ENCODE measurements around the gene SH3BP5L.
A peak's percentile ranks its signal among the peaks of the same experiment; 100 is the strongest.

Gene SH3BP5L

DNA sequence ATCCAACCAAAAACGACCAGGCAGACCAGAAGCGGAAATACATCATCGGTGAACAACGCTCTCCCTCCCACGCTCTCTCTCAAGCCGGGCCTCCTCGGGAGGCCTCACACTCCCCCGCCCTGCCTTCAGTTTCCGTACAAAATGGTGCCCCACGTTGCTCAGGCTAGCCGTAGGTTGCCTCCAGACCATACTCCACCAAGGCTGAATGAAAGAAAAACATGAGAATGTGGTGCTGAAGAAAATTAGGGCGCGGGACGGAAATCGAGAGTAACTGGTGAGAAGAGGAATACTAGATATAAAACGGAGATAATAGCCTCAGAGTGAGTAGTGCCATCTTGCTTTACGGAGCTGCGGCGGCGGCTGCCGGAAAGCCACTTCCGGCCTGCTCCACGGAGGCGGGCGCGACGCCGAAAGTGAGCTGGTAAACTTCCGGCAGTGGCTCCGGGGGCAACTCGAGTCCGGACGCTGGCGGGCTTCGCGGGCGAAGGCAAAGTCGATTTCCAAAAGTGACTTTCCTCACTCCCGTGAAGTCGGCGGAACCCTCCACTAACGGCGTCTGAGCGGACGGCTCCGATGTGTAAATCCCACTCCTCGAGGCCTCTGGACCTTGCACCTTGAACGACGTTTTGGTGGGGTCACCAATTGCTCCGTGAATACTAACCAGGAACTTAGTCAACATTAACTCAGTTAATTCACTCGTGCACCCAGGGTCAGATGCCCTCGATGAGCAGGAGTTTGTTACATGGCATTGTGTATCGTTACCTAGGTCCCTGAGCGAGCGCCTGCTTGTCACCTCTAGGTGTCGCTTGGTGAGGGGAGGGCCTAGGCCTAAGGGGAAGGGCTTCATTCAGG lies at the start of gene SH3BP5L:
Gene SH3BP5L, minus strand, starts transcription at position 7 of the 852 bp plus-strand sequence. CDS start 980 bp downstream, outside the sequence.
- DNase-seq (ENCODE audit: low read depth) = peak; percentile 97

DNA sequence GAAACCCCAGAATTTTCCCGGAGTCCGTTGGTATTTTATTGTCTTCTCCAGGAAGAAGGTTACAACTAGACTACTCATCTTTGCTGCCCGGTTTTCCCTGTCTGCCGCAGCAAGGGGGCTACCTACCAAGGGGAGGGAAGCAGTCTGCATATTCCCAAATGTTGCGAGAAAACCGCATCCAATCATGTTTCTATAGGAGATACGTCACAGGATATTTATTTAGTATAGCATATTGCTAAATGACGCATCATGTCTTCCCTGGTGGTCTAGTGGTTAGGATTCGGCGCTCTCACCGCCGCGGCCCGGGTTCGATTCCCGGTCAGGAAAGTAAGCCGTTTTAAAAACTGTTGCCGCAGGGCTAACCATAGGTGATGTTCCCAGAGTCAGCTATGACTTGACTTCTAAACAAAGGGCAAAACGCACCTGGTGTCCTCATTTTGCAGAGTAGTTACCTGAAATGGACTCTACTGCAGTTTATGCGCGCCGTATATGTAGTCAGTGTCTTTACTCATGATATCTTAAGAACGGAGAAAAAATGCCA lies 48.3 kb upstream of the SH3BP5L start:
- no peak for DNase-seq (ENCODE audit: low read depth)

DNA sequence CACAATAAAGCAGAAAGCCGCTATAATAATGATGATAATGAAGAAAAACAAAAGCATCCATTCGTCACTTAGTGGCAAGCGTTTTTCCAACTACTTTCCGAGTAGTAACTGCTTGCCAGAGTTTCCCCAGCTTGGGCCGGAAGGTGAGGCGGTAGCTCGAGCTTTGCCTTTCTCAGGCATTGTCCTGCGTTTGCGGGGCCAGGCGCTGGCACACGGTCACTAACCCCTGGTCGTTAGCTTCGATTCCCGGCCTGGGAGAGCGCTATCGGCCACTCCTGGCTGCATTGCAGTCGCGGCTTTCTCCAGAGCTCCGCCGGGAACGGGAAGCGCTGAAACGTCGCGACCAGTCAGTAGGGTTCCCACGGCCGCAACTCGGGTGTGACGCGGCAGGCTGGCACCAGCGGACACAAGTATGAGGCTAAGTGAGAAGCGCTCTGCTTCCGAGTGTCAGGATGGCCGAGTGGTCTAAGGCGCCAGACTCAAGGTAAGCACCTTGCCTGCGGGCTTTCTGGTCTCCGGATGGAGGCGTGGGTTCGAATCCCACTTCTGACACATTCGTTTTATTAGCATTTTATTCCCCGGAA lies 47.8 kb upstream of the SH3BP5L start:
- DNase-seq (ENCODE audit: low read depth) = peak; percentile 97

DNA sequence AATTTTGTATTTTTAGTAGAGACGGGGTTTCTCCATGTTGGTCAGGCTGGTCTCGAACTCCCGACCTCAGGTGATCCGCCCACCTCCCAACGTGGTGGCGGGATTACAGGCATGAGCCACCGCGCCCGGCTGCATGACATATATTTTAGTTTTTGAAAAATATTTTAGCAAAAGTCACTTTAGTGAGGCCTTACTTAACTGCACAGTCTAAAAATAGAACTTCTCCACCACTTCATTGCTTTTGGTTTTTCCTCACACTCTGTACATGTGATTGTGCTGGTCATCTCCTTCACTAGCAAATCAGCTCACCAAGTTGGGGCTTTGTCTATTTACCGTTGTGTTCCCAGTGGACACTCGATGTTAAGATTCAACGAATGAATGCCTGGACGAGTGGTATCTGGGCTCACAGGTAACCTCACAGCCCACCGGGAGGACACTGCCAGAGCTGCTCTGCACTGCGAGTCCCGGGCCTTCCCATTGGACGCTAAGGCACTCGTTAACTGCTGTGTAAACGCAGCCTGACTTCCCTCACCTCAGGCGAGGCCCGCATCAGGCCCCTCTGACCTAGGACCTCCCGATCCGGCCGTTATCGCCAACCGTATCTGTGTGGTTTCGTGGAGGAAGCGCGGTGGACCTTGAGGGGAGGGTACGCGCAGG lies 47.2 kb upstream of the SH3BP5L start:
- peak; percentile 74 for DNase-seq (ENCODE audit: low read depth)

DNA sequence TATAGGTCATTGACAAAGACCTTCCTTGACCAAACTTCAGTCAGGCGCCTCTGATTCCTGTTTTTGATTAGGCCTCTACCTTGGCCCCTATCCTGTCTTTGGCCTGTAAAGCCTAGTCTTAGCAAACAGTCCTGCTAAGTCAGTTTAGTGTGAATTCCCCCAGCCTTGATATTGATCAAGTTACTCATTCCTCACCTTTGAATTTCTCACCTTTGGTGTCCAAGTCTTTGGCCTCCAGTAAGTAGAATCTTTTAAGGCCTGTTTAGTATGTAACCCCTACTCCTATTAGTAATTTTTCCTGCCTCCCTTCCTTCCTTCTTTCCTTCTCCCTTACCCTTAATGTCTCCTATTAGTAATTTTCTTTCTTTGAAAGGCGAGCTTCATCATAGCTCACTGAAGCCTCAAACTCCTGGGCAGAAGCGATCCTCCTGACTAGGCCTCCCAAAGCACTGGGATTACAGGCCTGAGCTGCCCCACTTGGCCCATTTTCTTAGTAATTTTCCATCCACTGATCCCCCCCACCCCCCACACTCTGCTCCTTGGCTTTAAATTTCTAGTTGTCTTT lies 46.2 kb upstream of the SH3BP5L start:
- no peak for DNase-seq (ENCODE audit: low read depth)

DNA sequence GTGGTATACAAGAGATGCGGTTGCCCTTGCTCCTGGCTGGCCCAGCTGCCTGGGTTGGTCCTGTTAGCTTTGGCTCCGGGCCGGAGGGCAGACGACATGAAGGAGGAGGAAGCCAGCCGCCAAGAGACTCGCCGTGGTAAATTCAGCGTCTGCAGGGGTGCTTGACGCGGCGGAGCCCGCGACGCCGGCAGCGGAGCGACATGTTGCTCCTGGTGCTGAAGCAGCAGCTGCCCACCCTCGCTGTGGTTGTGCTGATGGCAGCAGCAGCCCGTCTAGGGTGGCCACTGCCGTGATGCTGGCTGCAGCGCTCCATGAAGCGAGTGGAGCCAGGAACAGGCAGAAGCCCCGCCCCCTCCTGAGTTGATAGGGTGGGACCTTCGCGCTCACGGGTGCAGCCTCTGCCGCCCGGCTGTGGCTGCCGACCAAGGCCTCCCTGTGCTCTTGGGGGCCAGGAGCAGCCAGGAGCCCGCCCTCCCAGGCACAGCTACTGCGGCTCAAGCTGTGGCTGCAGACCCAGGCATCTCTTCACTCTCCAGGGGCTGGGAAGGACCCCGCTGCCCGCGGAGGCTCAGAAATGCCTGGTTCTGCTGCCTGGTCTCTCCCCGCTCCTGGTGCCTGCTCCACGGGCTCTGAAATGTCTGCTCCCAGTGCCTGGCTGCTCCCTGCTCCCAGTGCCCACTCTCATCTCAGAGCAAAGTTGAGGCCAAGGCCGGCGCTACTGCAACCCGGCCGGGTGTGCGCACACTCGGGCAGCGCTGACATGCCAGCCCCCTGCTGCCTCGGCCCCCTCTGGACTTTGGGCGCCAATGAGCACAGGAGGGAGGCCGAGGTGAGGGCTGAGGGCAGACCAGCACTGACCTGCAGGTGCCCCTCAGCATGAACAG lies 37.5 kb upstream of the SH3BP5L start:
- peak; percentile 86 for DNase-seq (ENCODE audit: low read depth)

DNA sequence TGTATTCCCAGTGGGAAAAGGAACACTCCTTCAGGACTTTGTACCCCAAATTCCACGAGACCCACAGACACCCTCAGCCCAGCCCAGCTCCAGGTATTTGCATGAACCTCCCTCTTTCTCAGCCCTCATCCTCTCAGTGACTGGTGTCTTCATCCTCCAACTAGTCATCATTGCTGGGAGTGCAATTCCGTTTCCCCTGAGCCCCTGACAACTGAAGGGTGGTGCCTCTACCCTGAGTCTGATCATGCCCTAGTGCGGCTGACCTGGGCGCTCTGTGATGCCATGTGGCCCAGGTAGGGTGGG lies 36.9 kb upstream of the SH3BP5L start:
- DNase-seq (ENCODE audit: low read depth) = no peak

DNA sequence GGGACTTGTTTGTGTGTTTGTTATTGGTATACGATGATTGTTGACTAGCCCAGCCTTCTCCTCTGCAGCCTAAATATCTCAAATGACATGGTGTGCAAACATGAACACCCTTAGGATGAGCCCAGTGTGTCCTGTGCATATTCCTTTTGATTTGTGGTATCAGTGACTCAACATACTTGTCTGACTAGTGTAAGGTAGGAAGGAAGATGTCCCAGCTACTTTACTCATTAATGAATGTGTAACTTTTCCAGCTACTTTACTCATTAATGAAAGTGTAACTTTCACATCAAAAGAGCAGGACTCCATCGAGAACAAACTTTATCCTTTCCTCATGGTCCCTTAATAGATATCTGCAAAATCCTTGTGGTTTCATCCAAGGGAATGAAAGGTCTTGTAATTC lies 35.9 kb upstream of the SH3BP5L start:
- no peak for DNase-seq (ENCODE audit: low read depth)

DNA sequence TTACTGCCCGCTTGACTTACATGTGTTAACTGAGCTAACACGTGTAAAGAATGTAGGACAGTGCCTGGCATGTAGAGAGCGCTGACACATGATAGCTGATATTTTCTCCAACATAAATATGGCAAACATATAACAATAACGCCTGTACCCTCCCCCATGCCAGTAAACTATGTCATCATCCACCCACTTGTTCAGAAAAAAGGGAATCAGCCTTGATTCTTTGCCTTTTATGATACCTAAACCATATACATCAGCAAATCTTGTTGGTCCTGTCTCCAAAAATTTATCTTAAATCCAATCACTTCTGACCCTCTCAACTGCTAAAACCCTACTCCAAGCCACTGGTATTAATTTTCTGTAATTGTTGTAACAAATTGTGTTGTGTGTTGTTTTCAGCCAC lies 34.3 kb upstream of the SH3BP5L start:
- DNase-seq (ENCODE audit: low read depth) = no peak

DNA sequence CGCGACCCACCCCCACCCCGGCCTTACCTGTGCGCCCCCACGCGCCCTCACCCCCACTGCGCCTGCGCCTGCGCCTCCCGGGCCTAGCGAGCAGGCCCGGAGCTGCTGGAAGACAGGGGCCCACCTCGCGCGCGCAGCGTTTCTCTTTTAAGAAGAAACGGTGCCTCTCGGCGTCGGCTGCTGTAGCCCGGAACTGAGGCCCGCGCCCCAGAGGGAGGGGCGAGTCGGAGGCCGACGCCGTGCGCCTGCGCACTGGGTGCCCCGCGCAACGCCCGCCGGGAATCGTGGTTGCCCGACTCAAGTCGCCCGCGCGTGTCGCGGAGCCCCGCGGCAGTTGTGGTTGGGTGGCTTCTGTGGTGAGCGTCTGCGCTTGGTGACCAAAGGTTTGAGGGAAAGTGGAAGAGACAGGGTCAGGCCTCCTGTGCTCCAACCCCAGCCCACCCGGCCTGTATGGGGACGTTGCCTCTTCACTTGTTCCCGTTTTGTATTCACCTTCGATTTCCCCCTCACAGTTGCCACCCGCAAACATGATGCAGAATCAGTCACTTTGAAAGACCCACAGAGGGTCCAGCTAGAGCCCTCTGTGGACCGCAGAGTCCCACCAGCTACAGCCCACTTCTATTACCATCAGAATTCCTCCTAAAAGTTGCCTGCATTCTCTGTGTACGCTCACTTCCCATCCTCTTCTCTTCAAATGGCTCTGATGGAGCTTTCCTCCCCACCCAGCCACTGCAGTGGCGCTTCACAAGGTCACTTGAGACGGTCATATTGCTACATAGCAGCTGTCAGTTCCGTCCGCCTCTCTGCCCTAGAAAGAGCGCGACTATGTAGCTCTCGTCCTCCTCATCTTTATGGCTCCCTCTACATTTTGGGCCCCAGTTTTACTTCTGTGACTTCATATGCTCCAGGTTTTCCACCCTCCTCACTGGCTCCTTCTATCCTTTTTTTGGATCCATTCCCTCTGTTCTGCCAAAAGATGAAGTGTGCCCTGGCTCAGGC lies 33.5 kb upstream of the SH3BP5L start, which contains the start of gene ZNF692:
Gene ZNF692, minus strand, starts transcription at position 195 of the 999 bp plus-strand sequence. CDS start 776 bp downstream, outside the sequence.
- DNase-seq (ENCODE audit: low read depth) = peak; percentile 97

DNA sequence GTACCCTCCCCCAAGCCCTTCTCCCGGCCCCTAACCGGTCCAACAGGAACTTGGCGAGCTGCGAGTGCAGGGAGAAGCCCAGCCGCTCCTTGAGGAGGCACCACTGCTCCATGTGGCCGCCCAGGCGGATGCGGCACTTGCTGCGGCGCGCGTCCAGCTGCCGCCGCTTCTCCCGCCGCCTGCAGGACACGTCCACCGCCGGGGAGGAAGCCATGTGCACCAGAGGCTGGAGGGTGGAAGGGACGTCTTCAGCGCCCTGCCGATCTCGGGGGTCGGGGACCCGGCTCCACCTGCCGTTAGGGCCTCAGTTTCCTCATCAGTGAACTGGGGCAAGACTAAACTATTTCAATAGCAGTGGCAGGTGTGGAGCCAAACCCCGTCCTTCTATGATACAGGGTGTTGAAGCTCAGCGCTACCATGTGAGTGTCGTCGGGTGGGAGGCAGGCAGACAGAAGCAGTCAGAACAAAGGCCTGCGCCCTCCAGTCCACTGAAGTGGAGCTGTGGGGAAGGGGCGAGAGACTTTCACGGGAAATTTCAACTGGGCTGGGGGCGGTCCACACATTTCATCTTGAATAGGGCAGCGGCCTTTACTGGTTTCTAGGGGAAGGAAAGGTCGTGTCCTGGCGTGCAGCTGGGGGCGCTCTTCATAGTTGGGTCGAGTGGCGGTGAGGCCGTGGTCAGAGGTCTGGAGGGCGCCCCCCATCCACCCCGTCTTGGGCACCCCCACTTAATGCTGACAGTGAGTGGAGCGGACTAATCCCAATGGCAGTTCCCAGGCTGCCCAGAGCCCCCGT lies 32.6 kb upstream of the SH3BP5L start:
- peak; percentile 80 for DNase-seq (ENCODE audit: low read depth)

DNA sequence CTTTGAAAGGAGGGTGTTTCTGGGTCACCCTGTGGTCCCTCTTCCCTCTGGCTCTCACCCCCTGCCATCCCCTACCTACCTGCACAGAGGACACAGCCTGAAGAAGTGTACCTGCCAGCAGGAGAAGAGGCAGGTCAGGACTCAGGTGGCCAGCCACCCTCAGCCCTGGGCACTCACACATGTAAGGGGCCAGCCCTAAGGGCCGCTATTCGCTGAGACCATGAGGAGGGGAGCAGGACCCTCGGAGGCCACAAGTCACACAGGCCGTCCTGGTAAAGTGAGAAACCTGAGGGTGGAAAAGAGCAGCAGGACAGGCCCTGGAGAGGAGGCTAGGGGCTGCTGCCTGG lies 32.0 kb upstream of the SH3BP5L start:
- DNase-seq (ENCODE audit: low read depth) = no peak

DNA sequence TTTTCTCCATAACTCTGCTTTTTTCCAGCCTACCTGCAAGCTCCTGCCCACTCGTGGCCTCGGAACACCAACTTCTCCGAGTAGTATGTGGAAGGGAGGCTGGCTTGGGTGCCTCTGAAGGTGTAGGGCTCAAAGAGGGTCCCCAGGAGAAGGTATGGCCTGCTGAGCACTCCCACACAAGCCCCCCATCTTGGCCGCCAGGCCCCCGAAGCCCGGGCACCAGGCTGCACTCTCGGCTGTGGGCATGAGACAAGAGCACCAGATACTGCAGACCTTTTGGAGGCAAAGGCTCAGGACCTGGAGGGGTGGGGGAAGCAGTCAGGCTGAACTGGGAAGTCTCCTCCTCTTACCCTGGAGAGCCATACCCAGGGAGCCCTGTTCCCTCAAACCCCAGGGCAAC lies 31.5 kb upstream of the SH3BP5L start:
- no peak for DNase-seq (ENCODE audit: low read depth)

DNA sequence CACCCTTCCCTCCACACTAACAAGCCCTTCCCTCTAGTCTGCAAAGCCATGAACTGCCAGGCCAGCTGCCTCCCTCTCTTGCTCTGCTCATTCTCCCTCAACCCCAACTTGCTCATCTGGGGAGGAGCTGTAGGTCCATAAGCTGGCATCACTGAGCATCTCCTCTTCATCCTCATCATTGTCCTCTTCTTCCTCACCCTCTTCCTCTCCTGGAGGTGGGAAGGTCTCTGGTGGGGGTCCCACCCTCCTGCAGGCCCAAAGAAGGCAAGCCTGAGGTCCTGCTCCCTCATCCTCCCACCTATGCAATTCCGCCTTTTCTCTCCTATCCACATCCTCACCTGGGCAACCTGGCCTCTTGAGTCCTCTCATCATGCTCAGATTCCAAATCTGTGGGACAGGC lies 30.5 kb upstream of the SH3BP5L start:
- no peak for DNase-seq (ENCODE audit: low read depth)

DNA sequence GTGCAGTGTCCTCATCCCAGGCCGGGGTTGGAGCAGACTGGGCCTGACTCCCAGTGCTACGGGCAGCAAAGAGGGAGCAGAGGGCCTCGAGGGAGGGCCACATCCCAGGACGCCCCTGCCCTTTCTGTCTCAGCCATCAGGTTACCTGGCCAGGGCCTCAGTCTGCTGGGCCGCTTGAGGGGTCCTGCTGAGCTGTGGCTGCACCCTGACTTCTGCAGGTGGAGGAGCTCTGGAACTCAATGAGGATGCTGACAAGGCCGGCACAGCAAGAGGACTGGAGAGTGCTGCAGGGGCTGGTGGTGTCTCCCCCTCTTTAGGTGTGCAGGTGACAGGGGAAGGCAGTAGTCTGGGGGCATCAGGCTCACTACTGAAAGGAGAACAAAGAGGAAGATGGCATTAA lies 29.9 kb upstream of the SH3BP5L start:
- no peak for DNase-seq (ENCODE audit: low read depth)

DNA sequence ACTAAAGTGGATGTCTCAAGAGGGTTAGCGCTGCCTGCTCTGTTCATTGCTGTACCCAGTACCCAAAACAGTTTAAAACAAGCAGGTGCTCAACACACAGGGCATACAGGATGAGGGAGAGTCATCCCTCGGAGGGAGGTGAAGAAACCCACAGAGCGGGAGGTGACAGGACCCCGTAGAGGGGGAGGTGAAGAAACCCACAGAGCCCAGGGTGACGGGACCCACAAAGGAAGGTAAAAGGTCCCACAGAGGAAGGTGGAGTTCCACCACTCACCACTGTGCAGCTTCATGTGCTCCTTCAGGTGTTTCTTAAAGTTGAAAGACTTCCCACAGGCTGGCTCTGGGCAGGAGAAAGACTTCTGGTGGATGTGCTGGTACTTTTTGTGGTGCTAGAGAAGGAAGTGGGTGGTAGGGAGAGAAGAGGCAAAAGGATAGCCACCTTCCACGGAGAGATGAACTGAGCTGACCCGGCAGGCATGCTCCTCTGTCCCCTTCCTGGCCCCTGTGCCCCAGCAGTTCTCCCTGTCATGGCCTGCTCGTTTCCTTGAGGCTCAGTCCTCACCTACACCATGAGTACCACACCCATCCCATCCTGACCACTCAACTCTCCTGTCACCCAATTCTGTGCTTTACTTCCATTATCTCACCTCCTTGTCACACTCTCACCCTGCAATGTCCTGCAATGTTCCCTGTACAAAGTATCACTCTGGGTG lies 28.1 kb upstream of the SH3BP5L start:
- DNase-seq (ENCODE audit: low read depth) = no peak

DNA sequence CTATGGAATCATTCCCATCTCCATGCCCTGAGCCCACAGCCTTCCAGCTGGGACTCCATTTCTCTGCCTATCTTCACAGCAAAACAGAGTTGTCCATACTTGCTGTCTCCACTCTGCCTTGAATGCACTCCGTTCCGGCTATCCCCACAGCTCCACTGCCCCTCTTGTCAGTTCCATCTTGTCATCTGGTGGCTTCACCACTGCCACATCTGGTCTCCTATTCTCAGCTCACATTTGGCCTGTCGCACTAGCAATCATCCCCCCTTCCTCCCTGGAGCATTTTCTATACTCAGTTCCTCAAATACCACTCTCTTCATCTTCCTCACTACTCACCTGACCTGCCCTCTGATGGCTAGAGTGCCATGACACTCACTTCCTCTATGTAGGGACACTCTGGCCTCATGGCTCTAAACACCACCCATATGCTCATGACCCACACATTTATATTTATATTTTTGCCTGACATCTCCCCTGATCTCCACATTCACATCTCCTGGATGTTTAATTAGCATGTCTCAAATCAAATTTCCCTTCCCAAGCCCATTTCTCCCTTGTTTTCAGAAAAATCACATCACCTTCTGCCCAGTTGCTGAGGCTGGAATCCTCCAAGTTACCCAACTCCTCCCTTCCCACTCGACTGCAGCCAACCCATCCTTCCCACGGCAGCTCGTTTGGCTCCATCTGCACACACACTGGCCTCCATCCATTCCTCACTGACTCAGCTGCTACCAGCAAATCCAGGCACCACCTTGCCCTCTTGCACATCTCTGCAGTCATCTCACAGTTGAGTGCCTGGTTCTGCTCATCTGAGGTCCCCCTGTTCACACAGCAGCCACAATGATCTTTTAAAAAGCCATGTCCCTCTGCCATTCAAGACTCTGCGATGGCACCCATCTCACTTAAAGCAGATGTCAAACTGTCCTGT lies 27.0 kb upstream of the SH3BP5L start:
- DNase-seq (ENCODE audit: low read depth) = no peak

DNA sequence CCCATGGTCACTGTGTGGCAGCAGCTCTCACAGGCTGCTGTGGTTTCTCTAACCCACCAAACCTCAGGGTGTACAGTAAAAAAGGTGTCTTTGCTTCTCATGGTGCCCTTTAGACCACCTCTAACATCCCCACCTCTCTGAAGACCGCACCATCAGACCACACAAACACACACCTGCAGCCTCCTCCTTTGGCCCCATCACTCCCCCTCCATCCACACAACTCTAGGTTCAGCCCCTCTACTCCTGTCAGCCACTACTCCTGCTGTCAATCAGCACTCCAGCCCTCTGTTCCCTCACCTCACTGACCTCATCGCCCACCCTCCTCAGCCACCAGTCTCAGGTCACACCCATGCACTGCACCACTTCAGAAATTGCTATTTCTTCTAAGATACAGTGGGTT lies 25.7 kb upstream of the SH3BP5L start:
- no peak for DNase-seq (ENCODE audit: low read depth)

Measured in EH (cell line).